PC-9 (cell line): ENCODE measurements around the gene ZDHHC16. TPM values are rescaled to one million over a fixed set of nuclear protein-coding genes. Genes with fewer than 3 reads are reported as not detected.

Experiments used
- BruUV-seq: library from RNA; stranded (reverse); fragments of 400-500 nt; replicated peaks from 2 replicates; lab custom pipeline; 2021; lab: Mats Ljungman, UMichigan
- CTCF ChIA-PET: fragments of 300-600 bp; sonication (Branson Sonifier 250); formaldehyde crosslinking; loops from one replicate; lab custom pipeline; 2022; ENCODE audit warnings: antibody characterized with exemption; lab: Charles Lee
- POLR2A ChIA-PET: fragments of 300-600 bp; sonication (Branson Sonifier 250); formaldehyde crosslinking; loops from one replicate; lab custom pipeline; 2022; ENCODE audit warnings: antibody characterized with exemption; ENCODE audit not compliant: unreplicated experiment; lab: Charles Lee
- DNase-seq, 2 experiments: peaks; one replicate each; pipeline versions ENCODE4 v3.0.0 to v3.0.0-alpha.2; 2015 to 2022; ENCODE audit warnings: mixed read lengths in 1 of 2
- H2AFZ ChIP-seq: fragments of 200-600 bp; sonication (generic); 2 replicates; pipeline ENCODE4 v1.8.1; 2017; ENCODE audit warnings: antibody characterized with exemption
- H3F3A ChIP-seq: fragments of 200-600 bp; sonication (generic); 2 replicates; pipeline ENCODE4 v1.8.1; 2017; ENCODE audit warnings: antibody characterized with exemption, mild to moderate bottlenecking, low read depth; ENCODE audit not compliant: insufficient read depth
- H3K27ac ChIP-seq: fragments of 200-600 bp; sonication (generic); 2 replicates; pipeline ENCODE4 v1.6.1; 2016; ENCODE audit warnings: mixed run types
- H3K27me3 ChIP-seq: fragments of 200-600 bp; sonication (generic); 2 replicates; pipeline ENCODE4 v1.6.1; 2016; ENCODE audit warnings: low read depth, mixed run types; ENCODE audit not compliant: insufficient read depth
- H3K36me3 ChIP-seq: fragments of 200-600 bp; sonication (generic); 2 replicates; pipeline ENCODE4 v1.6.1; 2016; ENCODE audit warnings: low read depth, mixed run types
- H3K4me1 ChIP-seq: fragments of 200-600 bp; sonication (generic); replicated peaks from 2 replicates; pipeline ENCODE4 v1.6.1; 2016; ENCODE audit warnings: mixed run types; ENCODE audit not compliant: insufficient read depth
- H3K4me2 ChIP-seq: fragments of 200-600 bp; sonication (generic); 2 replicates; pipeline ENCODE4 v1.6.1; 2017; ENCODE audit warnings: mixed run types
- H3K4me3 ChIP-seq: fragments of 200-600 bp; sonication (generic); 2 replicates; pipeline ENCODE4 v1.6.1; 2016; ENCODE audit warnings: mixed run types
- H3K79me2 ChIP-seq: fragments of 200-600 bp; sonication (generic); 2 replicates; pipeline ENCODE4 v1.6.1; 2017; ENCODE audit warnings: low read depth, mixed run types
- H3K9me2 ChIP-seq: fragments of 200-600 bp; sonication (generic); 2 replicates; pipeline ENCODE4 v1.8.1; 2017; ENCODE audit warnings: mild to moderate bottlenecking; ENCODE audit not compliant: insufficient read depth
- H3K9me3 ChIP-seq: fragments of 200-600 bp; sonication (generic); 2 replicates; pipeline ENCODE4 v1.8.1; 2016; ENCODE audit warnings: low read depth; ENCODE audit not compliant: insufficient read depth
- H4K20me1 ChIP-seq: fragments of 200-600 bp; sonication (generic); 2 replicates; pipeline ENCODE4 v1.8.1; 2017; ENCODE audit not compliant: insufficient read depth
- EZH2 ChIP-seq: fragments of 200-600 bp; sonication (generic); IDR thresholded peaks from 2 replicates; pipeline ENCODE4 v1.8.0; 2017; ENCODE audit warnings: antibody characterized with exemption, low read depth
- intact Hi-C: fragments of 100-400 bp; cut with micrococcal nuclease; formaldehyde crosslinking; loops from one replicate; pipeline ENCODE4 v1.10.0; 2022; ENCODE audit not compliant: unreplicated experiment
- total RNA-seq: library from RNA; stranded (reverse); gene quantifications from 2 replicates; pipeline ENCODE4 v1.2.3, GENCODE V29; 2021
- TF ChIP-seq, protein P1 (sequence below): fragments of 200-600 bp; sonication (generic); conservative IDR thresholded peaks from 2 replicates; pipeline ENCODE4 v1.6.1; 2017; ENCODE audit warnings: mixed run types, antibody characterized with exemption, mild to moderate bottlenecking, moderate library complexity

ZDHHC16 gene
- total RNA-seq, 1 experiment from 2014 or later: 29.6 TPM

- DNase-seq: peak; percentile 71 to 92
- TSS peak; percentile 66 for BruUV-seq
- intact Hi-C loops: loop anchor here (2.0 to 10.0 kb wide), 3 partner anchors 26 to 314 kb away; partner anchors contain the start of genes MARVELD1 and PGAM1
- Histone ChIP-seq H3K4me3 (peak within 1 kb of the TSS; percentile 97), H4K20me1 (no peaks in the 10 kb centered on the region), H3K27ac (peak within 1 kb of the TSS; percentile 61), H3F3A (peaks cover 9% of the 10 kb centered on the region; the same call in 1 of the 2 replicates), H3K27me3 (no peaks in the 10 kb centered on the region), H3K9me2 (no peaks in the 10 kb centered on the region), H3K36me3 (peaks cover 3% of the 10 kb centered on the region; the same call in 1 of the 2 replicates), H3K4me1 (no peaks in the 10 kb centered on the region), H3K4me2 (peak within 1 kb of the TSS; percentile 93), H3K79me2 (peaks cover 12% of the 10 kb centered on the region), H2AFZ (peak within 1 kb of the TSS; percentile 70), H3K9me3 (no peaks in the 10 kb centered on the region)
- CTCF ChIA-PET: interaction anchor here (0.6 to 0.8 kb wide), 2 partner anchors 8 to 94 kb away, joined by 3 to 4 read pairs; no protein-coding TSS in a partner anchor
- TF ChIP-seq, protein P1, sequence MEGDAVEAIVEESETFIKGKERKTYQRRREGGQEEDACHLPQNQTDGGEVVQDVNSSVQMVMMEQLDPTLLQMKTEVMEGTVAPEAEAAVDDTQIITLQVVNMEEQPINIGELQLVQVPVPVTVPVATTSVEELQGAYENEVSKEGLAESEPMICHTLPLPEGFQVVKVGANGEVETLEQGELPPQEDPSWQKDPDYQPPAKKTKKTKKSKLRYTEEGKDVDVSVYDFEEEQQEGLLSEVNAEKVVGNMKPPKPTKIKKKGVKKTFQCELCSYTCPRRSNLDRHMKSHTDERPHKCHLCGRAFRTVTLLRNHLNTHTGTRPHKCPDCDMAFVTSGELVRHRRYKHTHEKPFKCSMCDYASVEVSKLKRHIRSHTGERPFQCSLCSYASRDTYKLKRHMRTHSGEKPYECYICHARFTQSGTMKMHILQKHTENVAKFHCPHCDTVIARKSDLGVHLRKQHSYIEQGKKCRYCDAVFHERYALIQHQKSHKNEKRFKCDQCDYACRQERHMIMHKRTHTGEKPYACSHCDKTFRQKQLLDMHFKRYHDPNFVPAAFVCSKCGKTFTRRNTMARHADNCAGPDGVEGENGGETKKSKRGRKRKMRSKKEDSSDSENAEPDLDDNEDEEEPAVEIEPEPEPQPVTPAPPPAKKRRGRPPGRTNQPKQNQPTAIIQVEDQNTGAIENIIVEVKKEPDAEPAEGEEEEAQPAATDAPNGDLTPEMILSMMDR: no peak
- no peak for TF ChIP-seq EZH2
- POLR2A ChIA-PET: interaction anchor here (0.6 to 0.7 kb wide), 2 partner anchors 14 to 24 kb away, joined by 3 to 24 read pairs; no protein-coding TSS in a partner anchor
These were observed 45.1 kb upstream of the ZDHHC16 start, which contains the start of gene RRP12 for GRCh38 chr10:97400665-97401454. TSS of gene RRP12 (minus strand) at chr10:97401340. CDS start at chr10:97401231, 109 bp downstream.

DNA sequence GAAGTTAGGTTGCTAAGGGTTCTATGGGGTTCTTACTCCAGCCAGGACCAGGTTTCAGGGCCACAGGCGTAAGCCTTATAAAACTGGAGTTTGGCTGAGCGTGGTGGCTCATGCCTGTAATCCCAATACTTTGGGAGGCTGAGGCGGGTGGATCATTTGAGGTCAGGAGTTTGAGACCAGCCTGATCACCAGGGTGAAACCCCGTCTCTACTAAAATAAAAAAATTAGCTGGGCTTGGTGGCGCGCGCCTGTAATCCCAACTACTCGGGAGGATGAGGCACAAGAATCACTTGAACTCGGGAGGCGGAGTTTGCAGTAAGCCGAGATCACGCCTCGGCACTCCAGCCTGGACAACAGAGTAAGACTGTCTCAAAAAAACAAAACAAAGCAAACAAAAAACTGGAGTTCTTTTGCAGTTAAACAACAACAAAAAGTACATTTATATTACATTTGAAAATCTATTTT lies 44.5 kb upstream of the ZDHHC16 start:
- H3K4me3 ChIP-seq: peak overlapping the region; percentile 97; the same call in 1 of the 2 replicates
- H3K27ac ChIP-seq: no peak overlapping the region
- H3K36me3 ChIP-seq: no peaks in the 10 kb centered on the region
- peaks cover 9% of the 10 kb centered on the region; the same call in 1 of the 2 replicates for H3F3A ChIP-seq
- no peaks in the 10 kb centered on the region for H3K4me1 ChIP-seq
- no TSS peak for BruUV-seq
- H3K9me2 ChIP-seq: no peaks in the 10 kb centered on the region
- no peaks in the 10 kb centered on the region for H4K20me1 ChIP-seq
- ChIA-PET CTCF (no interaction called here), POLR2A (interaction anchor here (0.7 kb wide), 1 partner anchor 23 kb away, joined by 3 read pairs; no protein-coding TSS in a partner anchor)
- H3K9me3 ChIP-seq: no peaks in the 10 kb centered on the region
- no peaks in the 10 kb centered on the region for H3K27me3 ChIP-seq
- intact Hi-C loops: loop anchor here (2.0 to 10.0 kb wide), 3 partner anchors 25 to 313 kb away; partner anchors contain the start of genes MARVELD1 and PGAM1
- TF ChIP-seq, protein P1: no peak
- no peak for TF ChIP-seq EZH2
- DNase-seq: no peak
- H3K4me2 ChIP-seq: peak overlapping the region; percentile 93
- H3K79me2 ChIP-seq: peaks cover 12% of the 10 kb centered on the region
- H2AFZ ChIP-seq: peak overlapping the region; percentile 70

DNA sequence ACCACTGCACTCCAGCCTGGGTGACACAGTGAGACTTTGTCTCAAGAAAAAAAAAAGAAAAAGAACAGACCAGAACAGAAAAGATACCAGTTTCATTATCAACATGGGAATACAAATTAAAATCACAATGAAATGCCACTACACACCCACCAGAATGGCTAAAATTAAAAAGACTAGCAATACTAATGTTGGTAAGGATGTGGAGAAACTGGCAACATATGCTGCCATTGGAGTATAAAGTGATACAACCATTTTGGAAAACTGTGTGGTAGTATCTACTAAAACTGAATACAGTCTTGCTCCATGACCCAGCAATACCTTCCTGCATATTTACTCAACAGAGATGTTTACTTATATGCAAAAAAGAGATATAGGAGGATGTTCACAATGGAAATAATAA lies 41.9 kb upstream of the ZDHHC16 start:
- Histone ChIP-seq H3K9me2 (no peaks in the 10 kb centered on the region), H2AFZ (no peak overlapping the region), H3K4me3 (no peak overlapping the region), H3K27me3 (no peaks in the 10 kb centered on the region), H3K79me2 (peaks cover 12% of the 10 kb centered on the region), H3K9me3 (no peaks in the 10 kb centered on the region), H3F3A (peaks cover 26% of the 10 kb centered on the region), H3K4me2 (no peak overlapping the region), H3K4me1 (peaks cover 17% of the 10 kb centered on the region), H4K20me1 (no peaks in the 10 kb centered on the region), H3K36me3 (no peaks in the 10 kb centered on the region), H3K27ac (no peak overlapping the region)
- no peak for TF ChIP-seq EZH2
- TF ChIP-seq, protein P1: no peak
- POLR2A ChIA-PET: interaction anchor here (0.7 kb wide), 1 partner anchor 340 kb away, joined by 3 read pairs; no protein-coding TSS in a partner anchor
- no TSS peak for BruUV-seq
- no peak for DNase-seq
- CTCF ChIA-PET: no interaction called here
- intact Hi-C loops: loop anchor here (10.0 kb wide), 1 partner anchor 311 kb away; the partner anchor contains the start of gene MARVELD1
